GM23248 (cell line): ENCODE measurements around the gene CMPK2. TPM values are rescaled to one million over a fixed set of nuclear protein-coding genes. Genes with fewer than 3 reads are reported as not detected.

ENCODE experiments used
- DNase-seq: peaks from one replicate; pipeline ENCODE4 v3.0.0-alpha.2; 2015
- H2AFZ ChIP-seq: fragments of 200-600 bp; sonication (generic); 2 replicates; pipeline ENCODE4 v1.6.1; 2016; ENCODE audit warnings: antibody characterized with exemption
- H3F3A ChIP-seq: fragments of 200-600 bp; sonication (generic); 2 replicates; pipeline ENCODE4 v1.6.1; 2016; ENCODE audit warnings: mild to moderate bottlenecking, antibody characterized with exemption, mixed run types; ENCODE audit not compliant: insufficient read depth
- H3K27ac ChIP-seq: fragments of 200-600 bp; sonication (generic); 2 replicates; pipeline ENCODE4 v1.5.1; 2016; ENCODE audit warnings: mild to moderate bottlenecking
- H3K27me3 ChIP-seq: fragments of 200-600 bp; sonication (generic); replicated peaks from 2 replicates; pipeline ENCODE4 v1.6.1; 2016; ENCODE audit warnings: mild to moderate bottlenecking; ENCODE audit not compliant: insufficient read depth
- H3K36me3 ChIP-seq: fragments of 200-600 bp; sonication (generic); 2 replicates; pipeline ENCODE4 v1.6.1; 2016; ENCODE audit warnings: low read depth, mild to moderate bottlenecking
- H3K4me1 ChIP-seq: fragments of 200-600 bp; sonication (generic); 2 replicates; pipeline ENCODE4 v1.6.1; 2016; ENCODE audit warnings: mild to moderate bottlenecking; ENCODE audit not compliant: insufficient read depth
- H3K4me2 ChIP-seq: fragments of 200-600 bp; sonication (generic); one replicate; pipeline ENCODE4 v1.6.1; 2016; ENCODE audit warnings: mild to moderate bottlenecking; ENCODE audit not compliant: unreplicated experiment
- H3K4me3 ChIP-seq: fragments of 200-600 bp; sonication (generic); 2 replicates; pipeline ENCODE4 v1.5.1; 2016; ENCODE audit warnings: mild to moderate bottlenecking
- H3K79me2 ChIP-seq: fragments of 200-600 bp; sonication (generic); 2 replicates; pipeline ENCODE4 v1.6.1; 2016; ENCODE audit warnings: mild to moderate bottlenecking; ENCODE audit not compliant: insufficient read depth
- H3K9ac ChIP-seq: fragments of 200-600 bp; sonication (generic); 2 replicates; pipeline ENCODE4 v1.6.1; 2016; ENCODE audit warnings: mild to moderate bottlenecking
- H3K9me2 ChIP-seq: fragments of 200-600 bp; sonication (generic); 2 replicates; pipeline ENCODE4 v1.6.1; 2016; ENCODE audit warnings: mixed run types, mild to moderate bottlenecking, moderate library complexity; ENCODE audit not compliant: insufficient read depth
- H3K9me3 ChIP-seq: fragments of 200-600 bp; sonication (generic); one replicate; pipeline ENCODE4 v1.6.1; 2017; ENCODE audit warnings: low read depth
- H4K20me1 ChIP-seq: fragments of 200-600 bp; sonication (generic); 2 replicates; pipeline ENCODE4 v1.6.0; 2016; ENCODE audit not compliant: insufficient read depth
- EZH2 ChIP-seq: fragments of 200-600 bp; sonication (generic); IDR thresholded peaks from 2 replicates; pipeline ENCODE4 v1.6.1; 2018; ENCODE audit warnings: antibody characterized with exemption, mild to moderate bottlenecking; ENCODE audit not compliant: insufficient read depth, poor library complexity, severe bottlenecking
- EZH2phosphoT487 ChIP-seq: fragments of 200-600 bp; sonication (generic); IDR thresholded peaks from 2 replicates; pipeline ENCODE4 v1.6.1; 2018; ENCODE audit warnings: antibody characterized with exemption, moderate library complexity, mild to moderate bottlenecking, low read depth; ENCODE audit not compliant: insufficient read depth
- WGBS, 2 experiments: methylation state at CpG; one replicate each; pipeline ENCODE4 v1.1.6; 2015 to 2017; ENCODE audit warnings: low lambda C conversion rate in 2 of 2, low coverage in 1 of 2; ENCODE audit errors: missing lambda C conversion rate in 2 of 2; 5-methylcytosine and 5-hydroxymethylcytosine counted together
- in situ Hi-C: fragments of 300-500 bp; cut with MboI; formaldehyde crosslinking; loops from 2 replicates; pipeline ENCODE4 v1.15.0; 2020
- polyA plus RNA-seq: library from polyadenylated mRNA; unstranded; fragments of >200 nt; fragmentation: Nextera tagmentation; extraction: Ambion mirVana; gene quantifications from 2 replicates; pipeline ENCODE4 v1.2.1, GENCODE V29; 2016
- total RNA-seq: library from RNA; depleted of rRNA; stranded (reverse); fragments of >200 nt; shearing (Covaris generic); gene quantifications from 2 replicates; pipeline ENCODE4 v1.2.3, GENCODE V29; 2014

The CMPK2 gene
- total and polyA plus RNA-seq, 2 experiments from 2014 or later: 0.11 TPM; not detected in 1

DNA sequence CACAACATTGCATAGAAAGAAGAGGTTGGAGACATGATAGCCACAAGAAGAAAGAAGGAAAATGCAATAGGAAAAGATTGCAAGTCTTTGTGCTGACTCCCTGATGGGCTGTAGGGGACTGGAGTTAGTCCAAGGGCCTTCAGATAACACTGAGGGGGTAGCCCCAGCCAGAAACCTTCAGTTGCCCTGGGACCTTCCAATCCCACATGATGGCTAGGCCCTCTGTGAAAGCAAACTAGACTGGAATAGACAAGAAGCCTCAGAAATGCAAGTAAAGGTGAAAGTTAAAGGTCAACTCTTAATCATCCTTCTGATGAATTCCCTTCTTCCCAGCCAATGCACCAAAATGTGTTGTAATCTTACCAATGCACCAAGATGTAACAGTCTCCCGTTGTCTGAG is 19.2 kb downstream of the CMPK2 start:
- Histone ChIP-seq H4K20me1 (no peaks in the 10 kb centered on the region), H3K27ac (no peak overlapping the region), H3K4me3 (no peak overlapping the region), H3K27me3 (no peaks in the 10 kb centered on the region), H3K9me2 (no peaks in the 10 kb centered on the region), H3K9ac (no peak overlapping the region), H3K4me1 (no peaks in the 10 kb centered on the region), H3K9me3 (no peaks in the 10 kb centered on the region), H3F3A (no peaks in the 10 kb centered on the region), H3K36me3 (no peaks in the 10 kb centered on the region), H3K4me2 (no peak overlapping the region), H3K79me2 (no peaks in the 10 kb centered on the region), H2AFZ (no peak overlapping the region)
- DNase-seq: no peak
- whole genome bisulfite sequencing, 2 experiments: 50 to 56% methylated on average over 1 of the region's 1 CpG
- TF ChIP-seq EZH2: no peak
- TF ChIP-seq EZH2phosphoT487: no peak
- in situ Hi-C loops: no loop called here

DNA sequence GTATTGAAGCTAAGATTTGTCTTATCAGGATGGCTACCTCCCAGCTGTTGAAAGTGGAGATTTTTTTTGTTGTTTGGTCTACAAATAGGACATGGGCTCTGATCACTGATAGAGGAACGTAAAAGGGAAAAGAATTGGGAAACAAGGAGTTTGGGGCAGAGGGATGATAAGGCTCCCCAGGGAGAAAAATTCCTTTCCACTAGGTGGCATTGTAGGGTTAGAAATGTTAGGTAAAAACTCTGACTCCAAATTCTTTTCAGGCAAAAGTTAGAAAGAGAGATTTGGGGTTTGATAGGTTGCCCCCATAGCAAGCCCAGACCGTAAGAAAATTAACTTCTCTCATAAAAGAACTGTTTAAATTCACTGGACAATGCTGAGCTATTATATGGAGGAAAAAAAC is 19.8 kb downstream of the CMPK2 start:
- no peak for TF ChIP-seq EZH2
- TF ChIP-seq EZH2phosphoT487: no peak
- Histone ChIP-seq H3F3A (no peaks in the 10 kb centered on the region), H3K4me1 (no peaks in the 10 kb centered on the region), H3K9me3 (no peaks in the 10 kb centered on the region), H3K27ac (no peak overlapping the region), H3K36me3 (no peaks in the 10 kb centered on the region), H2AFZ (no peak overlapping the region), H3K4me2 (no peak overlapping the region), H4K20me1 (no peaks in the 10 kb centered on the region), H3K27me3 (no peaks in the 10 kb centered on the region), H3K9ac (no peak overlapping the region), H3K9me2 (no peaks in the 10 kb centered on the region), H3K79me2 (no peaks in the 10 kb centered on the region), H3K4me3 (no peak overlapping the region)
- 54 to 56% methylated on average over 2 of the region's 2 CpGs for WGBS, 2 experiments
- in situ Hi-C loops: no loop called here
- no peak for DNase-seq

DNA sequence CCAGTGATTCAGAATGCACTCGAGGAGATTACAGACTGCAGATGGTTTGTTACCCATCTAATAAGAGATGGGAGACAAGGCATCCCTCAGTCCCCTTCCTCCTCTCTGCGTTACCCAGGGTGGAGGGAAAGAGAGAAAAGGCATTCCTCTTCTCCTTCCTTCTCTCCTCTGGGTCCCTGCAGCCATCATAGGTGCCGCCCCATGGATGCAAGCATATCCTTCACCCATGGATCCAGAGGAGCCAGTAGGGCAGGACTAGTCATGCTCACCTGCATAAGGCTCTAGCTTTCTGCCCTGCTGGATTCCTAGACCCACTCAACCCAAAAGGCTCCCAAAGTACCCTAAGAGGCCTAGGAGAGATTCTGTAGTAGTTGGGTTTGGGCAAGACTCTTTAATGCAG is 20.4 kb downstream of the CMPK2 start:
- peak; percentile 20 for DNase-seq
- no peaks in the 10 kb centered on the region for H4K20me1 ChIP-seq
- WGBS, 2 experiments: 35 to 54% methylated on average over 3 of the region's 3 CpGs

DNA sequence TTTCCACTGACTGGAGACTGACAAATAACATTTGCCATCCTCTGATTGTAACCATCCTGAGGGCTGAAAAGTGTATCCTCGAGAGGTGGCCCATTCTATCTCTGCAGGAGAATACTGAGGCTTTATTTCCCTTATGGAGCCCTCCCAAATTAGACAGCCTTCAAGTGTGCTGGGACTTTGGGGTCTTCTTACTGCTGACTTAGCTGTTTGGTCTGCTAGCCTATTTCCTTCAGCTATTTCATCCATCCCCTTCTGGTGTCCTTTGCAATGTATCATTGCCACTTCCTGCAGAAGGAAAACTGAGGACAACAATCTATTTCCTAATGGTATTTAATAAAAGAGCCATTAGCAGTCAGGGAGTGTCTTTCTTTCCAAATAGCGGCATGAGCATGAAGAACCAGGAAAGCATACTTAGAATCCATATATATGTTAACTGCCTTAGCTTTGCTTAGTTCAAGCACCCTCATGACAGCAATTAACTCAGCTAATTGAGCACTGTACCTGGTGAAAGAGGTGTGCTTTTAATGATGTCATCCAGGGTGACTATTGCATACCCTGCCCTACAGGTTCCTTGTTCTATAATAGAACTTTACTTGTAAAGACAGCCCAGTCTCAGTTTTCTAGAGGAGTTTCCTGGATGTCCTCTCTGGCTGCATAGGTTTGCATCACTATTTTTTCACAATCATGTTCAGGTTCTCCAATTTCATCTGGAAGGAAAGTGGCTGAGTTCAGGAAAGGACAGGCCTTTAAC is 24.0 kb downstream of the CMPK2 start:
- Histone ChIP-seq H3K27ac (no peak overlapping the region), H3K4me2 (no peak overlapping the region), H3K9ac (no peak overlapping the region), H3K9me3 (no peaks in the 10 kb centered on the region), H3K4me1 (no peaks in the 10 kb centered on the region), H3K9me2 (no peaks in the 10 kb centered on the region), H4K20me1 (no peaks in the 10 kb centered on the region), H3K27me3 (no peaks in the 10 kb centered on the region), H3K79me2 (no peaks in the 10 kb centered on the region), H3K4me3 (no peak overlapping the region), H2AFZ (no peak overlapping the region), H3F3A (no peaks in the 10 kb centered on the region), H3K36me3 (no peaks in the 10 kb centered on the region)
- in situ Hi-C loops: no loop called here
- TF ChIP-seq EZH2phosphoT487: no peak
- TF ChIP-seq EZH2: no peak
- no peak for DNase-seq
- 31 to 34% methylated on average over 2 of the region's 2 CpGs for WGBS, 2 experiments

More for the DNA sequence above, 20.4 kb downstream of the CMPK2 start:
- Histone ChIP-seq H3K79me2 (no peaks in the 10 kb centered on the region), H3K9ac (no peak overlapping the region), H2AFZ (no peak overlapping the region), H3K9me3 (no peaks in the 10 kb centered on the region), H3K27me3 (no peaks in the 10 kb centered on the region), H3F3A (no peaks in the 10 kb centered on the region), H3K9me2 (no peaks in the 10 kb centered on the region), H3K27ac (no peak overlapping the region), H3K4me3 (no peak overlapping the region), H3K4me1 (no peaks in the 10 kb centered on the region), H3K4me2 (no peak overlapping the region), H3K36me3 (no peaks in the 10 kb centered on the region)
- TF ChIP-seq EZH2phosphoT487 (no peak), EZH2 (no peak)
- in situ Hi-C loops: no loop called here
